LNCAP (cell line): Measurements from ENCODE around the gene CHI3L2.
A peak's percentile ranks its signal among the peaks of the same experiment; 100 is the strongest.

ENCODE experiments used
- TF ChIP-seq, protein P1 (sequence below): fragments of 450-650 bp; IDR thresholded peaks from 2 replicates; pipeline ENCODE4 v1.5.1; 2017; ENCODE audit warnings: mild to moderate bottlenecking

Gene CHI3L2

DNA sequence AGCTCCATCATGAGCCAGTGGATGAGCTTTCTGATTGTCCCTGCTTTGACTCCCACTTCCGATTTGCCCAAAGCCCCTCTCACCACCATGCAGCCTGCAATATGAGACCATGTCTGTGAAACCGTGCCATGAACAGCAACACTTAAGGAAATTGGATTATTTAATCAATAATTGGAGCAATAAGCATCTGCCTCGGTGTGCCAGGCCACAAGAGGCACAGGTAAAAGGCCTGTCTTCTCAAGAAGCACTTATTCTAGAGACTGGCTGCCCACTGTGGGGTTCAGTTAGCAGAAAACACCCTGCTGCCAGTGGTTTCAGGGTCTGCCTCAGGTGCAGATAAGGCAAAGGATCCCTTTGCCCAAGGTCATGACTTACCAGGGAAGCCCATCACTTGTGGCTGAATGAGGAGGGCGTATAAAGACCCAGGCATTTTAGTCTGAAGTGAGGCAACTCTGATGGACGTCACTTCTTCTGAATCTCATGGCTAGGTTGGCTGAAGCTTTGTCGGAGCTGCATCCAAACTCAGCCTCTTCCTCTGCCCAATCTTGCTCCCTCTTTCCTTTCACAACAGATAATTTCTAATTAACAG, 7.1 kb upstream of the CHI3L2 start:
- TF ChIP-seq, protein P1, sequence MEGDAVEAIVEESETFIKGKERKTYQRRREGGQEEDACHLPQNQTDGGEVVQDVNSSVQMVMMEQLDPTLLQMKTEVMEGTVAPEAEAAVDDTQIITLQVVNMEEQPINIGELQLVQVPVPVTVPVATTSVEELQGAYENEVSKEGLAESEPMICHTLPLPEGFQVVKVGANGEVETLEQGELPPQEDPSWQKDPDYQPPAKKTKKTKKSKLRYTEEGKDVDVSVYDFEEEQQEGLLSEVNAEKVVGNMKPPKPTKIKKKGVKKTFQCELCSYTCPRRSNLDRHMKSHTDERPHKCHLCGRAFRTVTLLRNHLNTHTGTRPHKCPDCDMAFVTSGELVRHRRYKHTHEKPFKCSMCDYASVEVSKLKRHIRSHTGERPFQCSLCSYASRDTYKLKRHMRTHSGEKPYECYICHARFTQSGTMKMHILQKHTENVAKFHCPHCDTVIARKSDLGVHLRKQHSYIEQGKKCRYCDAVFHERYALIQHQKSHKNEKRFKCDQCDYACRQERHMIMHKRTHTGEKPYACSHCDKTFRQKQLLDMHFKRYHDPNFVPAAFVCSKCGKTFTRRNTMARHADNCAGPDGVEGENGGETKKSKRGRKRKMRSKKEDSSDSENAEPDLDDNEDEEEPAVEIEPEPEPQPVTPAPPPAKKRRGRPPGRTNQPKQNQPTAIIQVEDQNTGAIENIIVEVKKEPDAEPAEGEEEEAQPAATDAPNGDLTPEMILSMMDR: no peak

DNA sequence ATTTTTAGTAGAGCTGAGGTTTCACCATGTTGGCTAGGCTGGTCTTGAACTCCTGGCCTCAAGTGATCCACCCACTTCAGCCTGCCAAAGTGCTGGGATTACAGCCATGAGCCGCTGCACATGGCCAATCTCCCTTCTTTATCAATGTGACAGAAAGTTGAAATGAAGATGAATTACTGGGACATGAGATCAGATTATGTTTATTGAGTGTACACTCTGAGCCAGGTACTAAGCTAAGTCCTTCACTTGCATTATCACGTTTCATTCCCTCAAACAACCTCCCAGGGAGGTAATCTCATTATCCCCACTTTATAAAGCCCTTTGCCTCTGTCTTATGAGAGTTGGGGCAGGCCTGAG, 6.3 kb upstream of the CHI3L2 start:
- TF ChIP-seq, protein P1: no peak

DNA sequence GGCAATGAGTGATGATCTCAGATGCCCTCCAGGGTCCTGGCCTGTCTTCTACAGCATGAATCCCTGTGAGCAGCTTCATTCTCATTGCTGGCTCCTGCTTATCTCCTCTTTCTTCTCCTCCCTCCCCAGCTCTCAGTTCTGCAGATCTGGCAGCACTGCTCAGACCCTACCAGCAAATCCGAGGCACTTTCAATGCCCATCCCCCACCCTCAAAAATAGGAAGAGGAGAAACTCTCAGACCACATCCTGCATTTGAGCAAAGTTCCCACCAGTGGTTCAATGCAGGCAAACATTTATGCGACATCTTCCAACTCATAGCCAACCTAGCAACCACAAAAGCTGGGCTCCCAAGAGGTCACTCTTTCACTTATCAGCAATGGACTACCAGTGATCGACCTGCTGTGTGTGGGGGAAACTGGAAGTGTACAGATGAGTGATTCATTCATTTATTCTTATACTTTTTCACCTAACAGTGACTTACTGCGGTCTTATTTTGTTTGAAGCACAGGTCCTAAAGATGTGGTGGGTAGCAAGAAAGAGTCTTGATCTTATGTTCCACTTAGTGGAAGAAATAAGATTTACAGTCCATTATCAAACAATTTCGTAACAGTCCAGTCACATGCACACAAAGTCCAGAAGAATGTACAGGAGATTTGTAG, 5.8 kb upstream of the CHI3L2 start:
- TF ChIP-seq, protein P1: no peak

DNA sequence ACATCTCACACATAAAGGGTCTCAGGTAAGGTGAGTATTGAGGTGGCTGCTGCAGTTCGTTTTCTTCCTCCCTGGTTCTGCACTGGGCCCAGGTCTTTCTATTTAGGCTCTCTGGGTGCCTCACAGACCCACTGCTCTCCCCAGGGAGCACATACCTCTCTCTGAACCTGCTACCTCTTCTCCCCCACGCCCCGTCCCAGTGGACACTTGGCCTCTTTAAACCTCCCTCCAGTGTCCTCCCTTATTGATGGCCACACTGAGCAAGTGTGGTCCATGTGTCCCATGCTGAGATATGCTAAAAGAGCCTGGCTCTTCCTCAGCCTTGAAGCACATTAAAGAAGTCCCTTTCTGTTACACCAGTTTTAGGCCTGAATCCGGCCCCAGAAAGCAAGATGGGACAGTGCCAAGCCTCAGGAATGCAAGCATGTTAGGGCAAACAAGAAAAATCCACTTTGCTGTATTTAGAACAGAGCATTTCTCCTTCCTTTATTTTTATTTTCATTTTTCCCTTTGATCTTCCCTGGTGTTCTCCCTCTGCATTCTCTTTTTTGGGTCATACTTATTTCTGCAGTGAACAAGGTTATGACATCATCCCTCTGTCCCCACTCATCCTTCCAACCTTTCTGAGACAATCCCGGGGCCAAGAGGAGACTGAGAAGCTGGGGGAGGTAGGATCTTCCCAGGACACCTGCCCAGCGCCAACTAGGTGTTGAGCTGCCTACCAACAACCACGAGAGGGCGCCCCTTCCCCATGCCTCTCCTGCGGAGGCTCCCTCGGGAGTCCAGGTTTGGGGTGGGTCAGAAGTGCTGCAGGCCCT, 5.0 kb upstream of the CHI3L2 start:
- TF ChIP-seq, protein P1: peak; percentile 95

DNA sequence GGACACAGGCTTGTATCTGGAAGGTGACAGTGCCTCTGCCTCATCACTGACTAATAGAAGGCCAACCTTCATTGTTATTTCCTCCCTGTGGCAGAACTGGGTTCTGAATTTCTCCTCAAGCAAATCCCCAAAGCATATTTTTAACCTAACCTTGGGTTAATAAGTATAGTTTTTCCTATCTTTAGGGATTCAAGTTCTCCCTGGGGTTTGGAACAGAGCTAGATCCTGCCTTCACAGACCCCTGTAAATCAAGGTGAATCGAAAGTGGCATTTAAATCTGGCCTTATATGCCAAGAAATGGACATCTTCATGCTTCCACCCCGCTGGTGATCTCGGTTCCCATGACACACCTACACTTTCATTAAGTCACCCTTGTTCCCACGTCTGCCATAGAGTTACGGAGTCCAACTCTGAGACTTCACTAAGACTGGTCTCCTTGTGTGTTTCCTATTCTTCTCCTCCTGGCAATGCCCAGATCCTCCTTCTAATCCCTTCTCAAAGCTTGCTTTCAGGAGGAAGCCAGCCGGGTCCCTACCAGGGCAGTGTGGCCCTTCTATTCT, 4.3 kb upstream of the CHI3L2 start:
- TF ChIP-seq, protein P1: peak; percentile 36

DNA sequence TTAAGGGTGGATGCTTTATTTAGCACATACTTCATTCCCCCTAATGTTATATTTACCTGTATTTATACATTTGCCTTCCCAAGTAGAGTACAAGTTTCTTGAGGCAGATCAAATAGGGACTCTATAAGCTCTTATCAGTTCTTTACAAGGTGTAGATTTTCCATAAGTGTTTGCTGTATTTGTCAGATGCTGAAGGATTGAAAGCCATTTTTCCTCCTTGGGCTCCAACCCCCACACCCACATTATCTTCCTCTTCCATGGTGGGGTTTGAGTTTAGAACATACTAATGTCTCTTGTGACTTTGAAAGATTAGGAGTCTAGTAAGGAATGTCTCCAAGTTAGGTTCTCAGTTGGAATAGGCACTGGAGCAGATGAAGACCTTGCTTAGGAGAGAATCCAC, 2.4 kb upstream of the CHI3L2 start:
- TF ChIP-seq, protein P1: no peak

DNA sequence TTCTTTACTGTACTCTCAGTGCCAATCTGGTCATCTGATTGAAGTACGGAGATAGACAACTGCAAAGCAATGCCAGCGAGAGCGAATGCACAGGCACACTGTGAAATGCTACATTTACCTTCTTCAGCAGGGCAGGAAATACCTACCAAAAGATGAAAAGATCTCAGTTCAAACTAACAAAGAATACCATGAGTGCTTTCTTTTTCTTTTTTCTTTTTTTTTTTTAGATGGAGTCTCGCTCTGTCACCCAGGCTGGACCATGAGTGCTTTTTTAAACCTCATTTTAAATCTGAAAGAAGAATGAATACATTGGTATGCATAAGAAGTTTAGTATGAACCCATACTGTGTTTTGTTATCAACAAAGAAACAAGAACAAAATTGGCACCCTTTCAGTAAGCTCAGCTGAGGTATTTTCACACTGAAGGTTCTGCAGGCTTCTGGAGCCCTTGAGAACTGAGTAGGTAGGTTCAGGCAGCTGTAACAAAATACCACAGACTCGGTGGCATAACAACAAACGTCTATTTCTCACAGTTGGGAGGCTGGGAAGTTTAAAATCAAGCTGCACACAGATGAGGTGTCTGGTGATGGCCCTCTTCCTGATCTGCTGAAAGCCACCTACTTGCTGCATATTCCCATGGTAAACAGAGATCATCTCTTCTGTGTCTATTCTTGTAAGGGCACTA, 1.7 kb upstream of the CHI3L2 start:
- TF ChIP-seq, protein P1: no peak
